GM12891 (cell line): ENCODE data around the gene HSF2BP.

Experiments used
- DNase-seq: peaks from one replicate; pipeline ENCODE4 v3.0.0; 2011; ENCODE audit warnings: low spot score; ENCODE audit not compliant: insufficient read length
- FAIRE-seq: peaks from 2 replicates; lab custom pipeline; 2011; peaks lifted over from hg19 to GRCh38; lab: Jason Lieb, UNC
- PAX5 ChIP-seq: IDR thresholded peaks from 2 replicates; pipeline ENCODE4 v1.6.1; 2011; ENCODE audit warnings: low read length, moderate library complexity, mild to moderate bottlenecking; ENCODE audit not compliant: insufficient read depth, severe bottlenecking
- POLR2A ChIP-seq: IDR thresholded peaks from 2 replicates; pipeline ENCODE4 v1.6.1; 2011; ENCODE audit warnings: low read depth, low read length, control low read depth
- POLR2AphosphoS5 ChIP-seq: IDR thresholded peaks from 2 replicates; pipeline ENCODE4 v1.6.1; 2011; ENCODE audit warnings: low read depth, low read length, control low read depth
- POU2F2 ChIP-seq: IDR thresholded peaks from 2 replicates; pipeline ENCODE4 v1.6.1; 2011; ENCODE audit warnings: low read depth, mild to moderate bottlenecking, control low read depth, low read length, moderate library complexity
- SPI1 ChIP-seq: IDR thresholded peaks from 2 replicates; pipeline ENCODE4 v1.6.1; 2011; ENCODE audit warnings: low read depth, low read length, control low read depth
- TAF1 ChIP-seq: IDR thresholded peaks from 2 replicates; pipeline ENCODE4 v1.6.1; 2011; ENCODE audit warnings: low read depth, low read length, control low read depth

The HSF2BP gene

DNA sequence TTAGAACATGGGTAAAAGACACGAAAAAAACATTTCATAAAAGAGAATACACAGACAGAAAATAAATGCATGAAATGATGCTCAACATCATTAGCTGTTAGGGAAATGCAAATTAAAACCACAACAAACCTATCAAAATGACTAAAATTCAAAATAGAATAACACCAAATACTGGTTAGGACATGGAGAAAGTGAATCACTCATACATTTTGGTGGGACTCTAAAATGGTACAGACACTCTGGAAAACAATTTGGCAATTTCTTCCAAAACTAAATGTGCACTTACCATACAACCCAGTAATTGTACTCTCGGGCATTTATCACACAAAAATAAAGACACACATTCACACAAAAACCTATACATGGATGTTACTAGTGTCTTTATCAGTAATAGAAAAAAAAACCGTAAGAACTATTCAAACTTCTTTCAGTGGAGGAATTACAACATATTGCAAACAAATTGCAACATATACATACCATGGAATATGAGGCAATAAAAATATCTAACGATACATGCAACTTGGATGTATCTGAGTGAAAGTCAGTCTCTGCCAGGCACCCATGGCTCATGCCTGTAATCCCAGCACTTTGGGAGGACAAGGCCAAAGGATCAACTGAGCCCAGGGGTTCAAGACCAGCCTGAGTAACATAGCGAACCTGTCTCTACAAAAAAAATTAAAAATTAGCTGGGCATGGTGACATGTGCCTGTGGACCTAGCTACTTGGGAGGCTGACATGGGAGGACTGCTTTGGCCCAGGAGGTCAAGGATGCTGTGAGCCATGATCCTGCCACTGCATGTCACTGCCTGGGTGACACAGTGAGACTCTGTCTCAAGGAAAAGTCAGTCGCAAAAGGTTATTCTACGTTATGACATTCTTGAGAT lies 19.6 kb downstream of the HSF2BP start:
- no peak for DNase-seq
- FAIRE-seq: no peak

DNA sequence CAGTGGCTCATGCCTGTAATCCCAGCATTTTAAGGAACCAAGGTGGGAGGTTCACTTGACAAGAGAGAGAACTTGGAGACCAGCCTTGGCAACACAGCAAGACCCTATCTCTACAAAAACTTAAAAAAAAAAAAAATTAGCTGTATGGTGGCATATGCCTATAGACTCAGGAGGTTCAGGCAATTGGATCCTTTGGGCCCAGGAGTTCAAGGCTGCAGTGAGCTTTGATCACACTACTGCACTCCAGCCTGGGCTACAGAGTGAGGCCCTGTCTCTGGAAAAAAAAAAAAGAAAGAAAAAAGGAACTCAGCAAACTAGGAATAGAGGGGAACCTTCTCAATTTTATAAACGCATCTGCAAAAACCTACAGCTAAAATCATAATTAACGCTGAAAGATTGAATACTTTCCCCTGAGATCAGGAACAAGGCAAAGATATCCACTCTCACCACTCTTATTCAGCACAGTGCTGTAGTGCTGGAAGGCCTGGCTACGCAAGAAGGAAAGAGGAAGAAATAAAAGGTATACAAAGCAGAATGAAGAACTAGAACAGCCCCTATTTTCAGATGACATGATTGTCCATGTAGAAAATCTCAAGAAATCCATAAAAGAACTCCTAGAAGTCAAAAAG lies 21.6 kb downstream of the HSF2BP start:
- no peak for FAIRE-seq
- DNase-seq: no peak
- no peak for TF ChIP-seq SPI1
- no peak for TF ChIP-seq POLR2A
- TF ChIP-seq POU2F2: no peak
- no peak for TF ChIP-seq POLR2AphosphoS5
- no peak for TF ChIP-seq PAX5
- TF ChIP-seq TAF1: no peak

More for the DNA sequence above, 19.6 kb downstream of the HSF2BP start:
- no peak for TF ChIP-seq SPI1
- TF ChIP-seq POLR2AphosphoS5: no peak
- TF ChIP-seq POU2F2: no peak
- TF ChIP-seq TAF1: no peak
- TF ChIP-seq POLR2A: no peak
- TF ChIP-seq PAX5: no peak

DNA sequence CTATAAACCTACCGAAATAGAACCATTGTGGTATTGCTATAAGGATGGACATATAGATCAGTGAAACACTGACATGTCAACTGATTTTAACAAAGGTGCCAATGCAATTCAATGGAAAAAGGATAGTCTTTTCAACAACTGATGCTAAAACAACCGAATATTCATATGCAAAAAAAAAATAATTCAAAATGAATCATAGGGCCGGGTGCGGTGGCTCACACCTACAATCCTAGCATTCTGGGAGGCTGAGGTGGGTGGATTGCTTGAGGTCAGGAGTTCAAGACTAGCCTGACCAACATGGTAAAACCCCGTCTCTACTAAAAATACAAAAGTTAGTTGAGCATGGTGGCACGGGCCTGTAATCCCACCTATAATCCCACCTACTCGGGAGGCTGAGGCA lies 23.9 kb downstream of the HSF2BP start:
- FAIRE-seq (no peak), DNase-seq (no peak)
- TF ChIP-seq POU2F2 (no peak), TAF1 (no peak), POLR2AphosphoS5 (no peak), SPI1 (no peak), PAX5 (no peak), POLR2A (no peak)

DNA sequence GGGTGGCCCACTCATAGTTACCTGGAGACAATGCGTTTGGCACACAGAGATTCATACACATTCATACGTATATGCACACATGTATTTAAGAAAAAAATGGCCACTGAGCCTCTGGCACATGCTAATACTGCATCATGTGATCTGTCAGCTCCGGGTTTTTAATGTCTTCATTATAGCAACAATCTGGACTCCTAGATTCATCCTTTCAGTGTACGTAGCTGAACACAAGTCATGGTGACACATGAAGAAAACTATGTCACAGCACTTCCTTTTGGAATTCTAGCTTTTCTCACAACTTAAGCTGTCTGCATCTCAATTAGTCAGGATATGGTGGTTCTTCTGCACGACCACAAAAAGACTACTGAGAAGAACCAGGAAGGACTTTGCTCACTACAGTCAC lies 24.7 kb downstream of the HSF2BP start:
- TF ChIP-seq PAX5 (no peak), POU2F2 (no peak), POLR2A (no peak), TAF1 (no peak), POLR2AphosphoS5 (no peak), SPI1 (no peak)
- FAIRE-seq (no peak), DNase-seq (no peak)

DNA sequence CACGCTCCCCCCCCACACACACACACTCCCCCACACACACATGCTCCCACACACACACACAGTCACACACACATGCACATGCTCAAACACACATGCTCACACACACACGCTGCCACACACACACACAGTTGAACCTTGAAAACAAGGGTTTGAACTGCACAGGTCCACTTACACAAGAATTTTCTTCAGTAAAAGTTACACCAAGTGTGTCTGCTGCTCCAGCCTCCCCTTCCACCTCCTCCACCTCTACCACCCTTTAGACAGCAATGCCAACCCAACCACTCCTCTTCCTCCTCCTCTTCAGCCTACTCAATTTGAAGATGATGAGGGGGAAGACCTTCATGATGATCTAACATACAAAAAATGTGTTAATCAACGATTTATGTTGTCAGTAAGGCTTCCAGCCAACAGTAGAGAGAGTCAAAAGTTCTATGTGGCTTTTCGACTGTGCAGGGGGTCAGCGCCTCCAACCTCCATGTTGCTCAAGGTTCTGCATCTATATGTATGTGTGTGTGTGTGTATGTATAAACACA lies 26.8 kb downstream of the HSF2BP start:
- no peak for TF ChIP-seq POLR2AphosphoS5
- TF ChIP-seq TAF1: no peak
- TF ChIP-seq PAX5: no peak
- no peak for TF ChIP-seq POU2F2
- TF ChIP-seq POLR2A: no peak
- no peak for TF ChIP-seq SPI1
- FAIRE-seq (no peak), DNase-seq (no peak)

DNA sequence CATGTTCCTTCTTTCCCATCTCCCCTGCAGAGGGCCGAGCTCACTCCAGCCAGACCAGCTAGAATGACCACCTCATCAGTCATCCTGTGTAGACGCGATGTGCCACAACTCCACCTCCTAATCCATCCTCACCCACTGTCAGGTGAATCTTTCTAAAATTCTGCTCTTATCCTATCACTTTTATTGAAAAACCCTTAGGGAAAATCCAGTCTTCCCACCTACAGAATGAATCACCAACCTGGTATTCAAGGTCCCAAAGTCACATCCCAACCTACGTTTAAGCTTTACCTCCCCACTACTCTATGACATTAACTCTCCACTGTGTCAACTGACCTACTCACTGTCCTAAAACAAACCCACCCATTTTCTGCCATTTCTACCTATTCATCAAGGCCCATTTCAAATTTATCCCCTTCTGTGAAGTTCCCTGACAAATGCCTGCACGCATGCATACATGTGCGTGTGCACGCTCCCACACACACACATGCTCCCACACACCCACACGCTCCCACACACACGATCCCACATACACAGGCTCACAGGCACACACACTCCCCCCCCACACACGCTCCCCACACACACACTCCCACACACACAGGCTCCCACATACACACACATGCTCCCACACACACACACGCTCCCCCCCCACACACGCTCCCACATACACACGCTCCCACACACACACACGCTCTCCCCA lies 27.7 kb downstream of the HSF2BP start:
- DNase-seq (no peak), FAIRE-seq (no peak)
- TF ChIP-seq POU2F2: no peak
- TF ChIP-seq PAX5: no peak
- no peak for TF ChIP-seq SPI1
- TF ChIP-seq POLR2AphosphoS5: no peak

DNA sequence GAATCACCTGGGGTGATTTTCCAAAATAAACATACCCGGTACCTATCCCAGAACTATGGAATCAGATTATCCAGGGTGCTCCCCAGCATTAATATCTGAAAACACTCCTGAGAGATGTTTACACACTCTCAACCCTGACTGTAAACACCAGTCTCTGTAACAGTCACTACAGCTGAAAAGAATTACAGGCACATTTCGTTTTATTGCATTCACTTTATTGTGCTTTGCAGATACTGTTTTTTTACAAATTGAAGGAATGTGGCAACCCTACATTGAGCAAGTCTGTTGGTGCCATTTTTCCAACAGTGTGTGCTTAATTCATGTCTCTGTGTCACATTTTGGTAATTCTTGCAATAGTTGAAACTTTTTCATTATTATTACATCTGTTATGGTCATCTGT lies 31.8 kb downstream of the HSF2BP start:
- no peak for DNase-seq
- no peak for FAIRE-seq
- no peak for TF ChIP-seq SPI1
- TF ChIP-seq POU2F2: no peak
- no peak for TF ChIP-seq TAF1
- no peak for TF ChIP-seq POLR2AphosphoS5
- TF ChIP-seq PAX5: no peak
- TF ChIP-seq POLR2A: no peak

DNA sequence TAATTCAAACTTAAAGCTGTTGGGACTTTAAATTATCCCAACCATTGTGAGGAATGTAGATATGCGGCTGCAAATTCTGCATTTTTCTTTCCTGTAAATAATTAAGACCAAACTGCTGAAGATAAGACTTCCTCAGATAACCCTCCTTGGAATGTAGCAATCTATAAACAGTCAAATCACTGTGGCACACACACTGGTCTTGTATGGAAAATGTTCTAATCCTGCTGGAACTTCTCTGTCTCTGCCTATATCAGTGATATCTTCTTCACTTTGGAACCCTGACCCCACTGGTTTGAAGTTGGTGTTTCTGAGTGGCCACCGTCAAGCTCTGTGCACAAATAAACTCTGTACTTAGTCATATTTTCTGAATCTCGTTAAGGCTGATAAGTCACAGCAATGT lies 32.9 kb downstream of the HSF2BP start:
- no peak for DNase-seq
- TF ChIP-seq TAF1 (no peak), POLR2AphosphoS5 (no peak), POLR2A (no peak), POU2F2 (no peak), PAX5 (no peak), SPI1 (no peak)
- FAIRE-seq: no peak

DNA sequence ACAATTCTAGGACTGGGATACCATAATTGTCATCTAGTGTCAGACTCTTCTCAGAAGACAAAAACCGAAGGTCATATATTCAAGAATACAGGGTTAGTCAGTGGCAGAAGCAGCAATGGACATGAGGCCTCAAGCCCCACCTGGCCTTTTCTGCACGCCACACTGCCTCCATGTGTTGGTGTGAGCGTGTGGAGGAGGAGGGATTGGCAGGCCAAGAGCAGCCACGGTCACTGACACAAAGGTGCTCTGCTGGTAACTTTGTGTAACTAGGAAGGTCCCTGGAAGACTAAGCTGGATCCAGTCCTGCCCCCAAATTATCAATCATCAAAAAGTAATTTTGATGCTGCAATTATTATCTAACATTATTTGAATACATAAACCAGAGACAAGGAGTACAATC lies 34.9 kb downstream of the HSF2BP start:
- no peak for DNase-seq
- FAIRE-seq: no peak
- TF ChIP-seq TAF1 (no peak), POU2F2 (no peak), SPI1 (no peak), PAX5 (no peak), POLR2AphosphoS5 (no peak), POLR2A (no peak)

DNA sequence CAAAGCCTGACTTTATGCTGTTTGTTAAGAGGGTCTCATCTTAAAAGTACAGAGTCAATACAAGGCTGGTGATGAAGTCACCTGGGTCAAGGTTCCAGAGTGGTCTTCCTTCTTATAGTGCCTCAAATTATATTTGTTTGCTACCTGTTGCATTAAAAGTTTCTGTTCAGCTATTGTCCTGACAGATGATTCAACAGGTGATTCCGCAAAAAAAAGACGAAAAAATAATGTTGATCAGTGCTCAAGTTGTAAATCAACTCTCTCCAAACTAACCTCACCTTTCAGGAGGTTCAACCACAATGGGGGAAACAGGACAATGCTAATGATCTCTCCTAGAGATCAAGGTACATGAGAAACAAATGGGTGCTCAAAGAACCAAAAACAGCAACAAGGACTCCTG lies 35.7 kb downstream of the HSF2BP start:
- TF ChIP-seq POLR2A: no peak
- no peak for TF ChIP-seq PAX5
- TF ChIP-seq POU2F2: no peak
- TF ChIP-seq POLR2AphosphoS5: no peak
- no peak for TF ChIP-seq TAF1
- no peak for TF ChIP-seq SPI1
- DNase-seq (no peak), FAIRE-seq (no peak)
